Activated CD4-positive, alpha-beta T cell treated with anti-CD3 and anti-CD28 coated beads for 36 hours (primary cell): ENCODE data around the gene DIPK2B. TPM values are rescaled to one million over a fixed set of nuclear protein-coding genes. Genes with fewer than 3 reads are reported as not detected.

Experiments used
- ATAC-seq: fragments of 200-7000 bp; cut with Tn5 transposase; one replicate; pipeline ENCODE4 v1.10.0; 2021; ENCODE audit warnings: mild to moderate bottlenecking, moderate library complexity
- CTCF ChIA-PET: fragments of 350-600 bp; sonication (Branson Sonifier 250); formaldehyde crosslinking; loops from one replicate; lab custom pipeline; 2021; ENCODE audit warnings: antibody characterized with exemption; lab: Charles Lee
- POLR2A ChIA-PET: fragments of 350-600 bp; sonication (Branson Sonifier 250); formaldehyde crosslinking; loops from one replicate; lab custom pipeline; 2021; ENCODE audit warnings: antibody characterized with exemption, inconsistent platforms; lab: Charles Lee
- DNase-seq: peaks from one replicate; pipeline ENCODE4 v3.0.0-alpha.2; 2020
- H3K27ac Mint-ChIP-seq: one replicate; pipeline ENCODE4 v1.8.0; 2021; ENCODE audit warnings: mixed read lengths
- H3K27me3 Mint-ChIP-seq: one replicate; pipeline ENCODE4 v1.8.0; 2021; ENCODE audit warnings: mixed read lengths
- H3K36me3 Mint-ChIP-seq: one replicate; pipeline ENCODE4 v1.8.0; 2021; ENCODE audit warnings: low read depth, mixed read lengths
- H3K4me1 Mint-ChIP-seq: one replicate; pipeline ENCODE4 v1.8.0; 2021; ENCODE audit warnings: mixed read lengths
- H3K4me3 Mint-ChIP-seq: one replicate; pipeline ENCODE4 v1.8.0; 2021; ENCODE audit warnings: mild to moderate bottlenecking, moderate library complexity, mixed read lengths
- H3K9me3 Mint-ChIP-seq: one replicate; pipeline ENCODE4 v1.8.0; 2021; ENCODE audit warnings: low read depth, mixed read lengths
- intact Hi-C, 2 experiments: fragments of 100-400 bp; cut with DNase I in 1 of 2; cut with micrococcal nuclease in 1 of 2; formaldehyde crosslinking; loops; one replicate each; pipeline versions ENCODE4 v1.14.2 to v1.15.1; 2022 to 2024; cut with DNase I, micrococcal nuclease
- total RNA-seq, 2 experiments: library from RNA; stranded (reverse); gene quantifications; one replicate each; pipeline ENCODE4 v1.2.3, GENCODE V29; 2021

Gene DIPK2B
- total RNA-seq, 2 experiments from 2014 or later, result 0.07 to 0.32 TPM

GRCh38 chrX:45198301-45198700 is 2.4 kb downstream of the DIPK2B start:
- Mint-ChIP-seq H3K27ac (no peak overlapping the region), H3K27me3 (peaks cover 11% of the 10 kb centered on the region), H3K4me1 (no peaks in the 10 kb centered on the region), H3K9me3 (no peaks in the 10 kb centered on the region), H3K36me3 (no peaks in the 10 kb centered on the region), H3K4me3 (no peak overlapping the region)
- intact Hi-C loops, result loop anchor here in 1 of 2 experiments (10.0 kb wide), 1 partner anchor 1126 kb away; no protein-coding TSS in a partner anchor
- ChIA-PET CTCF (interaction anchor here (0.6 to 1.8 kb wide), 2 partner anchors 11 to 1188 kb away, joined by 3 to 5 read pairs; no protein-coding TSS in a partner anchor), POLR2A (no interaction called here)
- ATAC-seq, result no peak
- no peak for DNase-seq

- H3K4me3 Mint-ChIP-seq, result no peak overlapping the region
- H3K36me3 Mint-ChIP-seq, result no peaks in the 10 kb centered on the region
- peaks cover 9% of the 10 kb centered on the region for H3K27me3 Mint-ChIP-seq
- no peak for DNase-seq
- ChIA-PET POLR2A (no interaction called here), CTCF (no interaction called here)
- H3K9me3 Mint-ChIP-seq, result no peaks in the 10 kb centered on the region
- intact Hi-C loops, result loop anchor here in 1 of 2 experiments (10.0 kb wide), 1 partner anchor 1128 kb away; no protein-coding TSS in a partner anchor
- no peak overlapping the region for H3K27ac Mint-ChIP-seq
- peaks cover 8% of the 10 kb centered on the region for H3K4me1 Mint-ChIP-seq
- no peak for ATAC-seq
Measured at GRCh38 chrX:45196701-45197100, 4.0 kb downstream of the DIPK2B start.

GRCh38 chrX:45191820-45192409 is 8.8 kb downstream of the DIPK2B start:
- H3K9me3 Mint-ChIP-seq, result no peaks in the 10 kb centered on the region
- H3K27ac Mint-ChIP-seq, result peak overlapping the region; percentile 90
- ChIA-PET POLR2A (no interaction called here), CTCF (interaction anchor here (0.6 kb wide), 1 partner anchor 1242 kb away, joined by 3 read pairs; no protein-coding TSS in a partner anchor)
- H3K36me3 Mint-ChIP-seq, result no peaks in the 10 kb centered on the region
- ATAC-seq (peak; percentile 79), DNase-seq (peak; percentile 16)
- H3K4me1 Mint-ChIP-seq, result peaks cover 37% of the 10 kb centered on the region
- H3K27me3 Mint-ChIP-seq, result no peaks in the 10 kb centered on the region
- H3K4me3 Mint-ChIP-seq, result peak overlapping the region; percentile 34
- intact Hi-C loops, result loop anchor here (5.0 to 10.0 kb wide), 2 partner anchors 430 to 1133 kb away; no protein-coding TSS in a partner anchor

- peaks cover 38% of the 10 kb centered on the region for H3K4me1 Mint-ChIP-seq
- ChIA-PET CTCF (interaction anchor here (0.6 kb wide), 1 partner anchor 1241 kb away, joined by 3 read pairs; no protein-coding TSS in a partner anchor), POLR2A (no interaction called here)
- peak overlapping the region; percentile 34 for H3K4me3 Mint-ChIP-seq
- peak overlapping the region; percentile 90 for H3K27ac Mint-ChIP-seq
- peak; percentile 70 for ATAC-seq
- H3K27me3 Mint-ChIP-seq, result no peaks in the 10 kb centered on the region
- intact Hi-C loops, result loop anchor here (5.0 to 10.0 kb wide), 2 partner anchors 431 to 1133 kb away; no protein-coding TSS in a partner anchor
- H3K9me3 Mint-ChIP-seq, result no peaks in the 10 kb centered on the region
- peak; percentile 23 for DNase-seq
- no peaks in the 10 kb centered on the region for H3K36me3 Mint-ChIP-seq
Measured at GRCh38 chrX:45191383-45191782, 9.3 kb downstream of the DIPK2B start.

- no peaks in the 10 kb centered on the region for H3K9me3 Mint-ChIP-seq
- POLR2A ChIA-PET, result interaction anchor here (0.6 kb wide), 1 partner anchor 225 kb away, joined by 3 read pairs; no protein-coding TSS in a partner anchor
Measured at GRCh38 chrX:45187731-45188130, 12.9 kb downstream of the DIPK2B start.

GRCh38 chrX:45186643-45187026 is 14.0 kb downstream of the DIPK2B start:
- POLR2A ChIA-PET, result interaction anchor here (0.6 kb wide), 1 partner anchor 1375 kb away, joined by 4 read pairs; no protein-coding TSS in a partner anchor
- Mint-ChIP-seq H3K27me3 (no peaks in the 10 kb centered on the region), H3K36me3 (no peaks in the 10 kb centered on the region), H3K4me3 (peak overlapping the region; percentile 70), H3K27ac (peak overlapping the region; percentile 72), H3K9me3 (no peaks in the 10 kb centered on the region), H3K4me1 (peaks cover 31% of the 10 kb centered on the region)
- DNase-seq (no peak), ATAC-seq (no peak)
- intact Hi-C loops, result loop anchor here in 1 of 2 experiments (2.0 to 5.0 kb wide), 3 partner anchors 314 to 1228 kb away; partner anchors contain the start of genes FUNDC1 and KDM6A
- CTCF ChIA-PET, result interaction anchor here (0.8 to 1.5 kb wide), 5 partner anchors 13 to 302 kb away, joined by 3 to 5 read pairs (median 3); no protein-coding TSS in a partner anchor

More at GRCh38 chrX:45187731-45188130, 12.9 kb downstream of the DIPK2B start:
- ATAC-seq (no peak), DNase-seq (no peak)
- H3K4me1 Mint-ChIP-seq, result peaks cover 38% of the 10 kb centered on the region
- CTCF ChIA-PET, result interaction anchor here (1.0 to 1.5 kb wide), 4 partner anchors 12 to 178 kb away, joined by 3 to 5 read pairs (median 4); no protein-coding TSS in a partner anchor
- H3K36me3 Mint-ChIP-seq, result no peaks in the 10 kb centered on the region
- H3K27me3 Mint-ChIP-seq, result no peaks in the 10 kb centered on the region
- peak overlapping the region; percentile 70 for H3K4me3 Mint-ChIP-seq
- intact Hi-C loops, result loop anchor here in 1 of 2 experiments (2.0 to 5.0 kb wide), 3 partner anchors 315 to 1229 kb away; partner anchors contain the start of genes FUNDC1 and KDM6A
- peak overlapping the region; percentile 72 for H3K27ac Mint-ChIP-seq

GRCh38 chrX:45184211-45184610 is 16.5 kb downstream of the DIPK2B start:
- no peak overlapping the region for H3K4me3 Mint-ChIP-seq
- H3K27me3 Mint-ChIP-seq, result no peaks in the 10 kb centered on the region
- H3K9me3 Mint-ChIP-seq, result peaks cover 3% of the 10 kb centered on the region
- no peaks in the 10 kb centered on the region for H3K36me3 Mint-ChIP-seq
- no peak overlapping the region for H3K27ac Mint-ChIP-seq
- POLR2A ChIA-PET, result no interaction called here
- CTCF ChIA-PET, result no interaction called here
- intact Hi-C loops, result no loop called here
- peaks cover 15% of the 10 kb centered on the region for H3K4me1 Mint-ChIP-seq
- ATAC-seq, result no peak
- no peak for DNase-seq

- Mint-ChIP-seq H3K4me1 (peaks cover 7% of the 10 kb centered on the region), H3K9me3 (no peaks in the 10 kb centered on the region), H3K4me3 (no peak overlapping the region), H3K36me3 (no peaks in the 10 kb centered on the region), H3K27ac (peak overlapping the region; percentile 55), H3K27me3 (no peaks in the 10 kb centered on the region)
- CTCF ChIA-PET, result interaction anchor here (0.6 to 1.1 kb wide), 3 partner anchors 14 to 997 kb away, joined by 3 to 5 read pairs (median 3); no protein-coding TSS in a partner anchor
- intact Hi-C loops, result no loop called here
- POLR2A ChIA-PET, result no interaction called here
- peak; percentile 13 for DNase-seq
- peak; percentile 94 for ATAC-seq
Measured at GRCh38 chrX:45172890-45173289, 27.8 kb downstream of the DIPK2B start.

GRCh38 chrX:45166781-45167180 is 33.9 kb downstream of the DIPK2B start:
- no peaks in the 10 kb centered on the region for H3K9me3 Mint-ChIP-seq
- H3K36me3 Mint-ChIP-seq, result no peaks in the 10 kb centered on the region
- ChIA-PET CTCF (no interaction called here), POLR2A (no interaction called here)
- DNase-seq (no peak), ATAC-seq (no peak)
- H3K27me3 Mint-ChIP-seq, result no peaks in the 10 kb centered on the region
- no peak overlapping the region for H3K4me3 Mint-ChIP-seq
- H3K27ac Mint-ChIP-seq, result no peak overlapping the region
- intact Hi-C loops, result no loop called here
- no peaks in the 10 kb centered on the region for H3K4me1 Mint-ChIP-seq

GRCh38 chrX:45165726-45166125 is 35.0 kb downstream of the DIPK2B start:
- Mint-ChIP-seq H3K4me1 (no peaks in the 10 kb centered on the region), H3K27ac (no peak overlapping the region), H3K4me3 (no peak overlapping the region), H3K27me3 (no peaks in the 10 kb centered on the region), H3K9me3 (no peaks in the 10 kb centered on the region), H3K36me3 (no peaks in the 10 kb centered on the region)
- ATAC-seq (no peak), DNase-seq (no peak)
- intact Hi-C loops, result no loop called here
- POLR2A ChIA-PET, result no interaction called here
- CTCF ChIA-PET, result interaction anchor here (0.6 kb wide), 1 partner anchor 9 kb away, joined by 3 read pairs; no protein-coding TSS in a partner anchor

- H3K4me3 Mint-ChIP-seq, result no peak overlapping the region
- POLR2A ChIA-PET, result no interaction called here
- CTCF ChIA-PET, result interaction anchor here (0.6 kb wide), 1 partner anchor 8 kb away, joined by 3 read pairs; no protein-coding TSS in a partner anchor
- H3K4me1 Mint-ChIP-seq, result no peaks in the 10 kb centered on the region
- intact Hi-C loops, result no loop called here
- H3K9me3 Mint-ChIP-seq, result no peaks in the 10 kb centered on the region
- ATAC-seq (no peak), DNase-seq (no peak)
- no peak overlapping the region for H3K27ac Mint-ChIP-seq
- H3K36me3 Mint-ChIP-seq, result no peaks in the 10 kb centered on the region
- no peaks in the 10 kb centered on the region for H3K27me3 Mint-ChIP-seq
Measured at GRCh38 chrX:45164995-45165394, 35.7 kb downstream of the DIPK2B start.
